ENCODE measurements around the gene KRT72.

GRCh38 chr12:52582486-52582885 is 18.8 kb downstream of the KRT72 start:
- no peak for TF ChIP-seq TAF1 (IDR thresholded peaks at IDR 0.05; ENCODE audit: borderline replicate concordance, insufficient read depth, low read length)
- TF ChIP-seq SIN3A (IDR thresholded peaks at IDR 0.05; ENCODE audit: borderline replicate concordance, insufficient read depth, low read length) = no peak
